ENCODE measurements around the gene MEIOB.
"Not testable (repeated sequence)": the region's sequence is repeated elsewhere in the genome, so short reads cannot be mapped to it uniquely, and the experiment has no call there.

MEIOB gene, protein sequence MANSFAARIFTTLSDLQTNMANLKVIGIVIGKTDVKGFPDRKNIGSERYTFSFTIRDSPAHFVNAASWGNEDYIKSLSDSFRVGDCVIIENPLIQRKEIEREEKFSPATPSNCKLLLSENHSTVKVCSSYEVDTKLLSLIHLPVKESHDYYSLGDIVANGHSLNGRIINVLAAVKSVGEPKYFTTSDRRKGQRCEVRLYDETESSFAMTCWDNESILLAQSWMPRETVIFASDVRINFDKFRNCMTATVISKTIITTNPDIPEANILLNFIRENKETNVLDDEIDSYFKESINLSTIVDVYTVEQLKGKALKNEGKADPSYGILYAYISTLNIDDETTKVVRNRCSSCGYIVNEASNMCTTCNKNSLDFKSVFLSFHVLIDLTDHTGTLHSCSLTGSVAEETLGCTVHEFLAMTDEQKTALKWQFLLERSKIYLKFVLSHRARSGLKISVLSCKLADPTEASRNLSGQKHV

DNA sequence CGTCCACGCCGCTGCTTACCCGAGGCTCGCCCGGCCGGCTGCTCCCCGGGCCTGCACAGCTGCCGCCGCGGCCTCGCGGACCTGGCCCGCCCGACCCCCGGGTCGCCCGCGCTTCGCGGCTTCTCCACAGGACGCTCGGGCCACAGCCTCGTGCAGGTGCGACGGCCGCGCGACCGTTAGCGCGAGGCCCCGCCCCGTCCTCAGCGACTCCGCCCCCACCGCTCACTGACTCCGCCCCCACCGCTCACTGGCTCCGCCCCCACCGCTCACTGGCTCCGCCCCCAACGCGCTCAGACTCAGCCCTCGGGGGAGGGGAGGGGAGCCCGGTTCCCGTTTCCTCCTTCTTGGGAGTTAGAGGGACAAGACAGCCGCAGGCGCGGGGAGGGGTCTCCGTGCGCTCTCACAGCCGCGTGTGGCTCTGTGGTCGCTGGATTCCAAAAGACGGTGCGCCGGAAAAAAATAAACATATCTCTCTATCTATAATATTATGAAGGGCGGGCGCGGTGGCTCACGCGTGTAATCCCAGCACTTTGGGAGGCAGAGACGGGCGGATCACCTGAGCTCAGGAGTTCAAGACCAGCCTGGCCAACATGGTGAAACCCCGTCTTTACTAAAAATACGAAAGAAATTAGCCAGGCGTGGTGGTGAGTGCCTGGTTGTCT lies at the start of gene MEIOB:
Gene MEIOB, minus strand, starts transcription at position 191 of the 662 bp plus-strand sequence. CDS start 3,989 bp downstream, outside the sequence.
- no peak for DNase-seq (ENCODE audit: low read depth)
- TF ChIP-seq, protein P1, sequence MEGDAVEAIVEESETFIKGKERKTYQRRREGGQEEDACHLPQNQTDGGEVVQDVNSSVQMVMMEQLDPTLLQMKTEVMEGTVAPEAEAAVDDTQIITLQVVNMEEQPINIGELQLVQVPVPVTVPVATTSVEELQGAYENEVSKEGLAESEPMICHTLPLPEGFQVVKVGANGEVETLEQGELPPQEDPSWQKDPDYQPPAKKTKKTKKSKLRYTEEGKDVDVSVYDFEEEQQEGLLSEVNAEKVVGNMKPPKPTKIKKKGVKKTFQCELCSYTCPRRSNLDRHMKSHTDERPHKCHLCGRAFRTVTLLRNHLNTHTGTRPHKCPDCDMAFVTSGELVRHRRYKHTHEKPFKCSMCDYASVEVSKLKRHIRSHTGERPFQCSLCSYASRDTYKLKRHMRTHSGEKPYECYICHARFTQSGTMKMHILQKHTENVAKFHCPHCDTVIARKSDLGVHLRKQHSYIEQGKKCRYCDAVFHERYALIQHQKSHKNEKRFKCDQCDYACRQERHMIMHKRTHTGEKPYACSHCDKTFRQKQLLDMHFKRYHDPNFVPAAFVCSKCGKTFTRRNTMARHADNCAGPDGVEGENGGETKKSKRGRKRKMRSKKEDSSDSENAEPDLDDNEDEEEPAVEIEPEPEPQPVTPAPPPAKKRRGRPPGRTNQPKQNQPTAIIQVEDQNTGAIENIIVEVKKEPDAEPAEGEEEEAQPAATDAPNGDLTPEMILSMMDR (IDR thresholded peaks at IDR 0.05; ENCODE audit: low read depth, low read length, missing control alignments): no peak
- H3K4me3 ChIP-seq (ENCODE audit: low read depth, low read length): peak within 1 kb of the TSS; percentile 14
- in situ Hi-C loops (cut with HindIII; ENCODE audit: low sequenced_read_pairs): no loop called here

DNA sequence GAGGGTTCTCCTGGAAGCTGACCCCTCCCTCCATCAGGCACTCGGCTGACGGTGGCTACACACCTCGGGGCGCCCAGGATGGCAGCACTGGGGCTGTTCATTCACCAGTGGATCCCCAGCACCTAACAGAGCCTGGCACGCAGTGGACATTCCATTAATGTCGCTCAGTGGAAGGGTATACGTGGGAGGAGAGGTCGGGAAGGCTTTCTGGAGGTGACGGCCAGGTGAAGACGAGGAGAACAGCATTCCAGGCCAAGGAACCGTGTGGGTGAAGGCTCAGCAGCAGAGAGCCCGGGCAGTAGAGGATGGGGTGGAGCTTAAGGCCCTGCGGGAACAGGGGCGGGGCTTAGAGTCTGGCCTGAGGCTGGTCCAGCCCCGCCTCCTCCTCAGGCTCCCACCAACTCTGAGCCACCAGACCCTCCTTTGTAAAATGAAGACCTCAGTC lies 48.8 kb upstream of the MEIOB start:
- H3K4me3 ChIP-seq (ENCODE audit: low read depth, low read length): no peak overlapping the region
- DNase-seq (ENCODE audit: low read depth): no peak
- in situ Hi-C loops (cut with HindIII; ENCODE audit: low sequenced_read_pairs): no loop called here
- TF ChIP-seq, protein P1 (IDR thresholded peaks at IDR 0.05; ENCODE audit: low read depth, low read length, missing control alignments): no peak

DNA sequence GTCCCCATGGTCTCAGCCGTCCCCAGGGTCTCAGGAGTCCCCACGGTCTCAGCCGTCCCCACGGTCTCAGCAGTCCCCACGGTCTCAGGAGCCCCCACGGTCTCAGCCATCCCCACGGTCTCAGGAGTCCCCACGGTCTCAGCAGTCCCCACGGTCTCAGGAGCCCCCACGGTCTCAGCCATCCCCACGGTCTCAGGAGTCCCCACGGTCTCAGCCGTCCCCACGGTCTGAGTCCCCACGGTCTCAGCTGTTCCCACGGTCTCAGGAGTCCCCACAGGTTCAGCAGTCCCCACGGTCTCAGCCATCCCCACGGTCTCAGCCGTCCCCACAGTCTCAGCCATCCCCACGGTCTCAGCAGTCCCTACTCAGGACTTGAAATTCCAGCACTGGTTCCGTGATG lies 48.2 kb upstream of the MEIOB start:
- DNase-seq (ENCODE audit: low read depth); H3K4me3 ChIP-seq (ENCODE audit: low read depth, low read length); in situ Hi-C loops (cut with HindIII; ENCODE audit: low sequenced_read_pairs): not testable (repeated sequence)

DNA sequence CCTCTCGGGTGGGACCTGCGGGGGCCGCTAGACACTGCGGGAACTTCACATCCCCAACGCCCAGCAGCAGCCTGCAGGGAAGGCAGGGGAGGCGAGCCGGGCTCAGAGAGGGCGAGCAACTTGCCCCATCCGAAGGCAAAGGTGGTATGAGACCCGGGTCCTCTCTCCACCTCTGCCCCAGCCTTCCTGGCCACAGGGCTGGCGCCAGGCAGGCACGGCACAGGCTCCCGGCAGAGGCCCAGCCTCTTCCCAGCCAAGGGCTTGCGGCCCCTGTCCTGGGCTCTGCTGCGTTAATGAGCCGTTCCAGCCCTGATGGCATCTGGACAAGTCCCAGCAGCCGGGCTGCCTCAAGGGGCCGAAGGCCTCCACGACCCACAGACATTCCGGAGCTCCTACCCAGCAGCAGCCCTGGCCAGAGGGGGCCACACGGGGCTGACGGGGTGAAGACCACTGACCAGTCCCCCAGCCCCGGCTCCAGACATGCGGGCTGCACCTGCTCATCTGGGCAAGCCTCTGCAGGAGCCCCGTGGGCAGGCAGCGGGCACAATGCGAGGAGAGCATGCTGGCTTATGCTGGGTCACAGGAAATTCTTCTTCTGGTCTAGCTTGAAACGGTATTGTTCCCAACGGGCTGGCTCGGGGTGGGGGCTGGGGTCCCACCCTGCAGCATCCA lies 47.5 kb upstream of the MEIOB start:
- in situ Hi-C loops (cut with HindIII; ENCODE audit: low sequenced_read_pairs): no loop called here
- TF ChIP-seq, protein P1 (IDR thresholded peaks at IDR 0.05; ENCODE audit: low read depth, low read length, missing control alignments): no peak
- H3K4me3 ChIP-seq (ENCODE audit: low read depth, low read length): no peak overlapping the region
- DNase-seq (ENCODE audit: low read depth): no peak

DNA sequence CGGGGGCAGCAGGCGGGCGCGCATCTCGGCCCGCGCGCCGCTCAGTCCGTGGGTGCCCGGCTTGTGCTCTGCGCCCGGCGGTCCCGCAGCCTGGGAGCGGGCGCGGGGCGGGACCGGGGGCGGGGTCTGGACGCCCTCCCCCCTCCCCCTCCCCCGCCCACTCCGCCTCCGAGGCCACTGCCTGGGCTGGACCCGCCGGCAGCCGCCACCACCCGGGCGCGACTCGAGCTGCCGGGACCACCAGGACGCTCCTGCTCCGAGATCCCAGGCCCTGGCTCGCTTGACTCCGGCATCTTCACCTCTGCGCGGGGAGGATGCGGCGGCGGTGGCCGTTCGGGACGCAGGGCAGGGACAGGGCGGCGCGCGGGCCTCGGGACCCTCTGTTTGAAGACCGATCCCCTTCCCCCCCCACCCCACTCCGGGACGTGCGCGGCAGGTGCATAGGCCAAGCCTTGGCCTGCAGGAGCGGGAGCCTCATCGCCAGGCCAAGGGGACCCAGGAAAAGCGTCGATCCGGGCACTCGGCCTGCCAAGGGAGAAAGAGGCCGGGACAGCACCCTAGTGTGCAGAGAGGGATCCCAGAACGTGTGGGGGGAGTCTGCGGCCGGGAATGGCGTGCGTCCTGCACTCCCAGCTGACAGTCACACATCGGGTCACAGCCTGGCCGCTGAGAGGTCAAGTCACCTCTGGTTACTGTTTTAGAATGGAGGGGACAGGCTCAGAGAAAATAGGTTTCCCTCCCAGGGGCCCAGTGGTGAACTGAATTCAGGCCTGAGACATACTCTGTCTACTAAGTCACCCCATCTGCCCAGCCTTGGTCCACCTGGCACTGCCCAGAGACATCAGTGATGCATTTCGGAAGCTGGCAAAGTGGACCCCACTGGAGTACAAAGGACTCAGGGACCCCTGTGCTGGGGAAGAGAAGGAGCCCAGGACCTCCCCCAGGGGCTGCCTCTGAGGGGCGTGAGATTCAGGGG lies 46.7 kb upstream of the MEIOB start, which contains the start of gene HS3ST6:
Gene HS3ST6, minus strand, starts transcription at position 65 of the 976 bp plus-strand sequence. CDS start 92 bp downstream, outside the sequence.
- H3K4me3 ChIP-seq (ENCODE audit: low read depth, low read length): no peak within 1 kb of the TSS
- in situ Hi-C loops (cut with HindIII; ENCODE audit: low sequenced_read_pairs): no loop called here
- TF ChIP-seq, protein P1 (IDR thresholded peaks at IDR 0.05; ENCODE audit: low read depth, low read length, missing control alignments): no peak
- no peak for DNase-seq (ENCODE audit: low read depth)

DNA sequence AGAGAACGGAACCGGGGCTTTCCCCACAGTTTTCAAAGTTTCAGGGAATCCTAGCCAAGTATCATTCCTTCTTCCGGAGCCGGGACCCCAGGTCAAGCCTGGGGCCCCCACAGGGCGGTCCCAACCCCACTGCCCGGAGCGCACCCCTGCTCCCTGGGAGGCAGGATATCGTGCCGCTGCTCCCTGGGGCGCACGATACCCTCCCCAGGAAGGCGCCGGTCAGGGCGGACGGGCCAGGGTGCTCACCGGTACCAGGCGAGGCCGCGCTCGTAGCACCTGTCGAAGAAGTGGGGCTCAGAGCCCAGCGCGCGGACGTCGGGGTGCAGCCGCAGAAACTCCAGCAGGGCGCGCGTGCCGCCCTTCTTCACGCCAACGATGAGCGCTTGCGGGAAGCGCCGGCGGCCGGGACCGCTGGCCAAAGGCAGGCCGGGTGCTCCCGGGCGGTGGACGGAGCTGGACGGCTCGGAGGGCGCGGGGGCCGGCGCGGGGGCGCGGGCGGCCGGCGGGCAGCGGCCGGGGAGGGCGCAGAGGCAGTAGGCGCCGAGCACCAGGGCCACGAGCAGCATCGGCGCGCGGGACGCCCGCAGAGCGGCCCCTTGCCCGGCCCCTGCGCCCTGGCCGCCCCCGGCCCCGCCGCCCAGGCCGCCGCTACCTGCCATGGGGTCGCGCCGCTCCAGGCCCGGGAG lies 45.8 kb upstream of the MEIOB start:
- H3K4me3 ChIP-seq (ENCODE audit: low read depth, low read length): no peak overlapping the region
- in situ Hi-C loops (cut with HindIII; ENCODE audit: low sequenced_read_pairs): no loop called here
- TF ChIP-seq, protein P1 (IDR thresholded peaks at IDR 0.05; ENCODE audit: low read depth, low read length, missing control alignments): no peak
- no peak for DNase-seq (ENCODE audit: low read depth)
